ENCODE measurements around the gene CALY.
"Not testable (repeated sequence)": the region's sequence is repeated elsewhere in the genome, so short reads cannot be mapped to it uniquely, and the experiment has no call there.

Gene CALY

DNA sequence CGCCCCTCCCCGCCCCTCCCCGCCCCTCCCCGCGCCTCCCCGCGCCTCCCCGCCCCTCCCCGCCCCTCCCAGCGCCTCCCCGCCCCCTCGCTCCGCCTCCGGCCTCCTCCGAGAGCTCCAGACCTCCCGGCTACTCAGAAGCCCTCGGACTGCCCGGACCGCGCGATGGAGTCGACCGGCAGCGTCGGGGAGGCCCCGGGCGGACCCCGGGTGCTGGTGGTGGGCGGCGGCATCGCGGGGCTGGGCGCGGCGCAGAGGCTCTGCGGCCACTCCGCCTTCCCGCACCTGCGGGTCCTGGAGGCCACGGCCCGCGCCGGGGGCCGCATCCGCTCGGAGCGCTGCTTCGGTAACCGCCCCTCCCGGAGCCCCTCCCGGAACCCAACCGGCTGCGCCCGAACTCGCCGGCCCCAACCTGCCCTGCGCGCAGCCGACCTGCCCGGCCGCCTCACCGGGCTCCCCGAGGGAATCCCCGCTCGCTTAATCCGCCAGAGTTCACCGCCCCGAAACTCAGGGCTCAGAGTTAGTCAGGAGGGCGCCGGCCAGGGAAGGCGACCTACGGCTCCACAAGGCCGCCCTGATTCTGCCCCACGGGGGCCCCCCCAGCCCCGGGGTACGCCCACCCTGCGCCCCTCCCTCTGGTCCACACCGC, 42.6 kb upstream of the CALY start, which contains the start of gene PAOX:
TSS of gene PAOX (plus strand) at position 111 of the 649 bp plus-strand sequence. CDS start at position 166, 55 bp downstream.
- TF ChIP-seq, protein P1, sequence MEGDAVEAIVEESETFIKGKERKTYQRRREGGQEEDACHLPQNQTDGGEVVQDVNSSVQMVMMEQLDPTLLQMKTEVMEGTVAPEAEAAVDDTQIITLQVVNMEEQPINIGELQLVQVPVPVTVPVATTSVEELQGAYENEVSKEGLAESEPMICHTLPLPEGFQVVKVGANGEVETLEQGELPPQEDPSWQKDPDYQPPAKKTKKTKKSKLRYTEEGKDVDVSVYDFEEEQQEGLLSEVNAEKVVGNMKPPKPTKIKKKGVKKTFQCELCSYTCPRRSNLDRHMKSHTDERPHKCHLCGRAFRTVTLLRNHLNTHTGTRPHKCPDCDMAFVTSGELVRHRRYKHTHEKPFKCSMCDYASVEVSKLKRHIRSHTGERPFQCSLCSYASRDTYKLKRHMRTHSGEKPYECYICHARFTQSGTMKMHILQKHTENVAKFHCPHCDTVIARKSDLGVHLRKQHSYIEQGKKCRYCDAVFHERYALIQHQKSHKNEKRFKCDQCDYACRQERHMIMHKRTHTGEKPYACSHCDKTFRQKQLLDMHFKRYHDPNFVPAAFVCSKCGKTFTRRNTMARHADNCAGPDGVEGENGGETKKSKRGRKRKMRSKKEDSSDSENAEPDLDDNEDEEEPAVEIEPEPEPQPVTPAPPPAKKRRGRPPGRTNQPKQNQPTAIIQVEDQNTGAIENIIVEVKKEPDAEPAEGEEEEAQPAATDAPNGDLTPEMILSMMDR (IDR thresholded peaks at IDR 0.05; ENCODE audit: low read length, missing control alignments): no peak
- H3K4me3 ChIP-seq (replicated peaks; ENCODE audit: low read depth, low read length): peak within 1 kb of the TSS; percentile 67
- DNase-seq (ENCODE audit: low read depth): peak; percentile 67

DNA sequence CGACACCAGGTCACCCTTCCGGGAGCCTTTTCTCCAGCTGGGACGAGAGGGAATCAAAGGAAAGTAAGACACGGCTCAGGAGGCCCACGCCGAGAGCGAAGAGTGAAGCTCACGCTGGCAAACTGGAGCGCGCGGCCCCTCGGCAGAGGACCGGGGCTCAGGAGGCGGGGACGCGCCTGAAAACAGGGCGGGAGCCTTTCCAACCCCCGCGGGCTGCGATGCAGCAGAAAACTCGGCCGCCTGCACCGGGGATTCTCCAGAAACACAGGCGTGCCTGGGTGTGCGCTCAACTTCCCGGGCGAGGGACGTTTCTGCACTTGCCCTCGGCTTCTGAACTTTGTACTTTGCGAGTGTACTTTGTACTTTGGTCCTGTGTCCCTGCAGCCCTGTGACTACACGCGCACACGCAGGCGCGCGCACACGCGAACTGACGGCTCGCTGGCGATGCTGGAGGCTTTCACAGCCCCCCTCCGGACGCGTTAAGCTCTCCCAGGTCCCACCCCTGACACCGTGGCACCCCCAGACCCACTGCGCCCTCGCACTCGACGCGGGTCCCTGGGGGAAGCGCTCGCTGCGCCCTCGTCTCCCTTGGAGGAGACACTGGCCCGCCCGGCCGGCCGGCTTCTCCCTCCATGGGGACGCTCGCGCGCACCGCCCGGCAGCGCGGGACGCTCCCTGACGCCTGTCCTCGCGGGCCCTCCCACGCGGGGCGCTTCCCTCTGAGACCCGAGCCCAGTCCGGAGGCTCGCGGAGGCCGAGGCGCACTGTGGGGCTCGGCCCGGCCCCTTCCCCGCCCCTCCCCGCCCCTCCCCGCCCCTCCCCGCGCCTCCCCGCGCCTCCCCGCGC, 41.8 kb upstream of the CALY start:
- H3K4me3 ChIP-seq (replicated peaks; ENCODE audit: low read depth, low read length): peak overlapping the region; percentile 67
- peak; percentile 41 for DNase-seq (ENCODE audit: low read depth)
- TF ChIP-seq, protein P1 (IDR thresholded peaks at IDR 0.05; ENCODE audit: low read length, missing control alignments): no peak

DNA sequence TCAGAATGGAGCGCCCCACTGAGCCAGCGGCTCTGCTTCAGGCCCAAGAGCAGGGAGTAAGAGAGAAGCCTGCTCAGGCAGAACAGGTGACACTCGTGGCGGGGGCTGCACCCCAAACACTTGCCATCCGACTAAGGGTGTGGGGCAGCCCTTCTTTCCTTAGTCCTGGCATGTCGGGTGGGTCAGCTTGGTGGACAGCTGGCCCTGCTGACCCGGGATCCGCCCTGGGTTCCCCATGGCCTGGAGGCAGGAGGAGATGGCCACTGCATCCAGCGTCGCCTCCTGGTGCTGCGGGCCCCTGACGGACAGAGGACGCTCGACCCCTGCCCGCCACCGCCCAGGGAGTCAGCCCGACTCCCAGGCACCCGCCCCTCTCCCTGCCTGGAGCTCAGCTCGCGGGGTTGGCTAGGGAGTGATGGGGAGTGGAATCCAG, 41.1 kb upstream of the CALY start:
- TF ChIP-seq, protein P1 (IDR thresholded peaks at IDR 0.05; ENCODE audit: low read length, missing control alignments): no peak
- H3K4me3 ChIP-seq (replicated peaks; ENCODE audit: low read depth, low read length): peak overlapping the region; percentile 67
- DNase-seq (ENCODE audit: low read depth): no peak

DNA sequence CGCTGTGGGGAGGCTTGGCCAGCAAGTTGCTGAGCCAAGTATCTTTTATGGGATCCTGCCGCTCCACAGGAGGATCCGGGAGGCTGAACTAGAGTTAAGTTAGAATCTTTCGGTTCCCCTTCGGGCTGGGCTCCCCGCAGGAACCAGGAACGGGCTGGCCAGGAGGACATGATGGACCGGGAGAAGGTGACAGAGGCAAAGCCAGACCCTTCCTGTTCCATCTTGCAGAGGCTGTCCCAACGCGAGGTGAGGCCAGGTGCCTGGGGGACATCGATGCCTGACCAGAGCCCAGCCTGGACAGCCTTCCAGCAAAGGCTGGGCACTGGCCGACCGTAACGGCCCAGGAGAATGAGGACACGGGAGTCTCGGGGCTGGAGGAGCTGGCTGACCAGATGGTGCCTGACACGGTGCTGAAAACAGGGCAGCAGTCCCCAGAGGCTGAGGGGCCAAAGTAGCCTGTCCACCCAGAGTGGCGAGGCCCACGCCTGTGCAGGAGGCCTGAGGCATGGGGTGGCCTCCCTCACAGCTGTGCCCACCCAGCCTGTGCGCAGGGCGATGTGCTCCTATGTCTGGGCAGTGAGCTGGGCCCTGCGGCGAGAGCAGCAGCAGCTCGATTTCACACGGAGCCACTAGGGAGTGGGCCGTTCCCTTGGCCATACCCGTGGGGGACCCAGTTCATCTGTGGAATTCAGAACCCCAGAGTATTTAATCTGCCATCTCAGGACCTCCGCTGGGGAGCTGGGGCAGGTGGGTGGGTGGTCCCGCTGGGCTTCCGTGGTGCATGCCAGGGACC, 40.5 kb upstream of the CALY start:
- TF ChIP-seq, protein P1 (IDR thresholded peaks at IDR 0.05; ENCODE audit: low read length, missing control alignments): no peak
- no peak for DNase-seq (ENCODE audit: low read depth)
- no peak overlapping the region for H3K4me3 ChIP-seq (replicated peaks; ENCODE audit: low read depth, low read length)

DNA sequence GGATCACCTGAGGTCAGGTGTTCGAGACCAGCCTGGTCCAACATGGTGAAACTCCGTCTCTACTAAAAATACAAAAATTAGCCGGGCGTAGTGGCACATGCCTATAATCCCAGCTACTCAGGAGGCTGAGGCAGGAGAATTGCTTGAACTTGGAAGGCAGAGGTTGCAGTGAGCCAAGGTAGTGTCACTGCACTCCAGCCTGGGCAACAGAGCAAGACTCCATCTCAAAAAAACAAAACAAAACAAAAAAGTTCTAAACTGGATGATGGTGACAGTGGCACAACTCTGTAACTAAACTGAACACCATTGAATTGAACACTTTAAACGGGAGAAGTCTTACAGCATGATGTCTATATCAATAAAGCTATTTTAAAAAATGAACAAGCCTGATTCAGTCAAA, 39.5 kb upstream of the CALY start:
- not testable (repeated sequence) for H3K4me3 ChIP-seq (replicated peaks; ENCODE audit: low read depth, low read length); DNase-seq (ENCODE audit: low read depth)

DNA sequence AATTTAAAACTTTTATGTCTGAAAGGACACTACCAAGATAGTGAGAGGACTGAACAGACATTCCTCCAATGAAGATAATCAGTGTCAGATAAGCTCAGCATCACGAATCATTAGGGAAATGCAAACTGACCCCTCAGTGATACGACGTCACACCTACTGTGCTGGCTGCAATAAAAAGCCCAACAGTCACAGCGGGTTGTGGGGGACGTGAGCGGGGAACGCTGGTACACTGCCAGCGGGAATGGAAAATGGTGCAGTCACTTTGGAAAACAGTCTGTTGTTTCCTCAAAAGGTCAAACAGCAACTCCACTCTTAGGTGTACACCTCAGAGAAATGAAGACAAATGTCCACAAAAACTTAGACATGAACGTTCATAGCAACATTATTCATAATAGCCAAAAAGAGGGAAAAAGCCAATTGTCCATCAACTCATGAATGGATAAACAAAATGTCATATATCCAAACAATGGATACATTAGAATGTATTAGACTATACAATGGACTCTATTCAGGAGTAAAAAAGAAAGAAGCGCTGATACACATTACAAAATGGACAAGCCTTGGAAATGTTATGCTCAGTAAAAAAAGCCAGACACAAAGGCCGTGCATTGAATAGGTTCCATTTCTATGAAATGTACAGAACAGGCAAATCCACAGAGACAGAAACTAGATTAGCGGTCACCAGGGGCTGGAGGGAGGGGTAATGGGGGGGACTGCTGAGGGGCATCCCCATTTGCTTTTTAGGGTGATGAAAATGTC, 38.8 kb upstream of the CALY start:
- DNase-seq (ENCODE audit: low read depth): no peak
- TF ChIP-seq, protein P1 (IDR thresholded peaks at IDR 0.05; ENCODE audit: low read length, missing control alignments): no peak
- no peak overlapping the region for H3K4me3 ChIP-seq (replicated peaks; ENCODE audit: low read depth, low read length)

Measured in fibroblast of pulmonary artery (primary cell).